ENCODE measurements around the gene AK4. TPM values are rescaled to one million over a fixed set of nuclear protein-coding genes. Genes with fewer than 3 reads are reported as not detected.

The AK4 gene
- total RNA-seq, 1 experiment from 2014 or later: 180 TPM

DNA sequence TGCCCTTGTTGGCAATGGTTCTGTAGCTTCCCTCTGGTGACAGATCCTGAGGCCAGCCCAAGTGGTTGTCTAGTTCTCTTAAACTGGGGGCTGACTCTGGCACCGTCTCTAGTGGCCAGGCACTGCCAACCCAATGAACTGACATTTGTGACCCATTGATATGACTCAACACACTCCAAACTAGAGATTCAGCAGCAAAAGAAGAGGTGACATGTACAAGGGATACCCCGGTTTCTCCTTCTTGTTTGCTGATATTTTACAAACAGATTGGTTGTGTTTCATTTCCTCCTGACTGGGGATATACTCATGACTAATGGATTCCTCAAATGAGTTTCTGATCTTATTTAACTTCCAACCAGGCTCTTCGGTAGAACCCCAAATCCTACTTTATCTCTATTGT is 95.5 kb downstream of the AK4 start:
- POLR2A ChIA-PET: no interaction called here
- no peaks in the 10 kb centered on the region for H3K36me3 Mint-ChIP-seq
- no peak for DNase-seq (ENCODE audit: low spot score)
- TF ChIP-seq NR3C1 (CRISPR knock-in tag; conservative IDR thresholded peaks at IDR 0.05; ENCODE audit: low read depth) (no peak), ATF1 (CRISPR knock-in tag; IDR thresholded peaks at IDR 0.05) (no peak), CREB1 (CRISPR knock-in tag; IDR thresholded peaks at IDR 0.05) (no peak), RELA (CRISPR knock-in tag; IDR thresholded peaks at IDR 0.05; ENCODE audit: borderline replicate concordance) (no peak), SOX15 (CRISPR knock-in tag; IDR thresholded peaks at IDR 0.05) (no peak), TCF7 (CRISPR knock-in tag; IDR thresholded peaks at IDR 0.05; ENCODE audit: low read depth) (no peak), NFYB (CRISPR knock-in tag; conservative IDR thresholded peaks at IDR 0.05; ENCODE audit: low read depth) (no peak)
- TF ChIP-seq, protein P1, sequence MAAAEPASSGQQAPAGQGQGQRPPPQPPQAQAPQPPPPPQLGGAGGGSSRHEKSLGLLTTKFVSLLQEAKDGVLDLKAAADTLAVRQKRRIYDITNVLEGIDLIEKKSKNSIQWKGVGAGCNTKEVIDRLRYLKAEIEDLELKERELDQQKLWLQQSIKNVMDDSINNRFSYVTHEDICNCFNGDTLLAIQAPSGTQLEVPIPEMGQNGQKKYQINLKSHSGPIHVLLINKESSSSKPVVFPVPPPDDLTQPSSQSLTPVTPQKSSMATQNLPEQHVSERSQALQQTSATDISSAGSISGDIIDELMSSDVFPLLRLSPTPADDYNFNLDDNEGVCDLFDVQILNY (CRISPR knock-in tag; IDR thresholded peaks at IDR 0.05): no peak
- TF ChIP-seq, protein P2, sequence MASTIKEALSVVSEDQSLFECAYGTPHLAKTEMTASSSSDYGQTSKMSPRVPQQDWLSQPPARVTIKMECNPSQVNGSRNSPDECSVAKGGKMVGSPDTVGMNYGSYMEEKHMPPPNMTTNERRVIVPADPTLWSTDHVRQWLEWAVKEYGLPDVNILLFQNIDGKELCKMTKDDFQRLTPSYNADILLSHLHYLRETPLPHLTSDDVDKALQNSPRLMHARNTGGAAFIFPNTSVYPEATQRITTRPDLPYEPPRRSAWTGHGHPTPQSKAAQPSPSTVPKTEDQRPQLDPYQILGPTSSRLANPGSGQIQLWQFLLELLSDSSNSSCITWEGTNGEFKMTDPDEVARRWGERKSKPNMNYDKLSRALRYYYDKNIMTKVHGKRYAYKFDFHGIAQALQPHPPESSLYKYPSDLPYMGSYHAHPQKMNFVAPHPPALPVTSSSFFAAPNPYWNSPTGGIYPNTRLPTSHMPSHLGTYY (CRISPR knock-in tag; IDR thresholded peaks at IDR 0.05): no peak
- TF ChIP-seq, protein P3, sequence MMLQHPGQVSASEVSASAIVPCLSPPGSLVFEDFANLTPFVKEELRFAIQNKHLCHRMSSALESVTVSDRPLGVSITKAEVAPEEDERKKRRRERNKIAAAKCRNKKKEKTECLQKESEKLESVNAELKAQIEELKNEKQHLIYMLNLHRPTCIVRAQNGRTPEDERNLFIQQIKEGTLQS (CRISPR knock-in tag; conservative IDR thresholded peaks at IDR 0.05): no peak
- TF ChIP-seq, protein P4, sequence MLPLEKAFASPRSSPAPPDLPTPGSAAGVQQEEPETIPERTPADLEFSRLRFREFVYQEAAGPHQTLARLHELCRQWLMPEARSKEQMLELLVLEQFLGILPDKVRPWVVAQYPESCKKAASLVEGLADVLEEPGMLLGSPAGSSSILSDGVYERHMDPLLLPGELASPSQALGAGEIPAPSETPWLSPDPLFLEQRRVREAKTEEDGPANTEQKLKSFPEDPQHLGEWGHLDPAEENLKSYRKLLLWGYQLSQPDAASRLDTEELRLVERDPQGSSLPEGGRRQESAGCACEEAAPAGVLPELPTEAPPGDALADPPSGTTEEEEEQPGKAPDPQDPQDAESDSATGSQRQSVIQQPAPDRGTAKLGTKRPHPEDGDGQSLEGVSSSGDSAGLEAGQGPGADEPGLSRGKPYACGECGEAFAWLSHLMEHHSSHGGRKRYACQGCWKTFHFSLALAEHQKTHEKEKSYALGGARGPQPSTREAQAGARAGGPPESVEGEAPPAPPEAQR (CRISPR knock-in tag; IDR thresholded peaks at IDR 0.05): no peak
- TF ChIP-seq, protein P5, sequence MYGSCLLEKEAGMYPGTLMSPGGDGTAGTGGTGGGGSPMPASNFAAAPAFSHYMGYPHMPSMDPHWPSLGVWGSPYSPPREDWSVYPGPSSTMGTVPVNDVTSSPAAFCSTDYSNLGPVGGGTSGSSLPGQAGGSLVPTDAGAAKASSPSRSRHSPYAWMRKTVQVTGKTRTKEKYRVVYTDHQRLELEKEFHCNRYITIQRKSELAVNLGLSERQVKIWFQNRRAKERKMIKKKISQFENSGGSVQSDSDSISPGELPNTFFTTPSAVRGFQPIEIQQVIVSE (CRISPR knock-in tag; IDR thresholded peaks at IDR 0.05; ENCODE audit: borderline replicate concordance): no peak
- H3K27ac Mint-ChIP-seq: no peak overlapping the region
- CTCF ChIA-PET: no interaction called here
- no peak overlapping the region for H3K4me3 Mint-ChIP-seq
- H3K27me3 Mint-ChIP-seq (ENCODE audit: low read depth): no peaks in the 10 kb centered on the region
- ATAC-seq: no peak
- no peaks in the 10 kb centered on the region for H3K4me1 Mint-ChIP-seq
- no peaks in the 10 kb centered on the region for H3K9me3 Mint-ChIP-seq

DNA sequence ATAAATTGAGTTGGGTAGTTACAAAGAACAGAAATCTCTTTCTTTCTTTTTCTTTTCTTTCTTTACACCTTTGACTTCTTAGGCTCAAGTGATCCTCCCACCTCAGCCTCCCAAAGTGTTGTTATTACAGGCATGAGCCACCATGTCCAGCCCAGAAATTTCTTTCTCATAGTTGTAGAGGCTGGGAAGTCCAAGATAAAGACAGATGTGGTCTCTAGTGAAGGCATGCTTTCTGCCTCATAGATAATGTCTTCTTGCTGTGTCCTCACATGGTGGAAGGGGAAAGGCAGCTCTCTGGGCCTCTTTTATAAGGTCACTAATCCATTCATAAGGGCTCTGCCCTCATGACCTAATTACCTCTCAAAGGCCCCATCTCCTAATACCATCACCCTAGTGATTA is 97.3 kb downstream of the AK4 start:
- H3K9me3 Mint-ChIP-seq: no peaks in the 10 kb centered on the region
- ChIA-PET CTCF (interaction anchor here (0.6 kb wide), 1 partner anchor 9 kb away, joined by 3 read pairs; no protein-coding TSS in a partner anchor), POLR2A (no interaction called here)
- no peaks in the 10 kb centered on the region for H3K4me1 Mint-ChIP-seq
- ATAC-seq: no peak
- no peak overlapping the region for H3K27ac Mint-ChIP-seq
- no peak overlapping the region for H3K4me3 Mint-ChIP-seq
- no peaks in the 10 kb centered on the region for H3K36me3 Mint-ChIP-seq
- no peak for DNase-seq (ENCODE audit: low spot score)
- no peaks in the 10 kb centered on the region for H3K27me3 Mint-ChIP-seq (ENCODE audit: low read depth)
- no peak for TF ChIP-seq ZNF121 (CRISPR knock-in tag; IDR thresholded peaks at IDR 0.05)
- TF ChIP-seq, protein P6, sequence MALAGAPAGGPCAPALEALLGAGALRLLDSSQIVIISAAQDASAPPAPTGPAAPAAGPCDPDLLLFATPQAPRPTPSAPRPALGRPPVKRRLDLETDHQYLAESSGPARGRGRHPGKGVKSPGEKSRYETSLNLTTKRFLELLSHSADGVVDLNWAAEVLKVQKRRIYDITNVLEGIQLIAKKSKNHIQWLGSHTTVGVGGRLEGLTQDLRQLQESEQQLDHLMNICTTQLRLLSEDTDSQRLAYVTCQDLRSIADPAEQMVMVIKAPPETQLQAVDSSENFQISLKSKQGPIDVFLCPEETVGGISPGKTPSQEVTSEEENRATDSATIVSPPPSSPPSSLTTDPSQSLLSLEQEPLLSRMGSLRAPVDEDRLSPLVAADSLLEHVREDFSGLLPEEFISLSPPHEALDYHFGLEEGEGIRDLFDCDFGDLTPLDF (CRISPR knock-in tag; IDR thresholded peaks at IDR 0.05): no peak
- no peak for TF ChIP-seq ZNF416 (CRISPR knock-in tag; IDR thresholded peaks at IDR 0.05)
- TF ChIP-seq, protein P1 (CRISPR knock-in tag; IDR thresholded peaks at IDR 0.05): no peak
- TF ChIP-seq GTF2I (CRISPR knock-in tag; conservative IDR thresholded peaks at IDR 0.05): no peak
- TF ChIP-seq, protein P3 (CRISPR knock-in tag; conservative IDR thresholded peaks at IDR 0.05): no peak
- no peak for TF ChIP-seq HMGA2 (CRISPR knock-in tag; IDR thresholded peaks at IDR 0.05)
- TF ChIP-seq CREB1 (CRISPR knock-in tag; IDR thresholded peaks at IDR 0.05): no peak
- TF ChIP-seq, protein P7, sequence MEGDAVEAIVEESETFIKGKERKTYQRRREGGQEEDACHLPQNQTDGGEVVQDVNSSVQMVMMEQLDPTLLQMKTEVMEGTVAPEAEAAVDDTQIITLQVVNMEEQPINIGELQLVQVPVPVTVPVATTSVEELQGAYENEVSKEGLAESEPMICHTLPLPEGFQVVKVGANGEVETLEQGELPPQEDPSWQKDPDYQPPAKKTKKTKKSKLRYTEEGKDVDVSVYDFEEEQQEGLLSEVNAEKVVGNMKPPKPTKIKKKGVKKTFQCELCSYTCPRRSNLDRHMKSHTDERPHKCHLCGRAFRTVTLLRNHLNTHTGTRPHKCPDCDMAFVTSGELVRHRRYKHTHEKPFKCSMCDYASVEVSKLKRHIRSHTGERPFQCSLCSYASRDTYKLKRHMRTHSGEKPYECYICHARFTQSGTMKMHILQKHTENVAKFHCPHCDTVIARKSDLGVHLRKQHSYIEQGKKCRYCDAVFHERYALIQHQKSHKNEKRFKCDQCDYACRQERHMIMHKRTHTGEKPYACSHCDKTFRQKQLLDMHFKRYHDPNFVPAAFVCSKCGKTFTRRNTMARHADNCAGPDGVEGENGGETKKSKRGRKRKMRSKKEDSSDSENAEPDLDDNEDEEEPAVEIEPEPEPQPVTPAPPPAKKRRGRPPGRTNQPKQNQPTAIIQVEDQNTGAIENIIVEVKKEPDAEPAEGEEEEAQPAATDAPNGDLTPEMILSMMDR (IDR thresholded peaks at IDR 0.05): no peak
- no peak for TF ChIP-seq ZNF263 (CRISPR knock-in tag; IDR thresholded peaks at IDR 0.05; ENCODE audit: low read depth)
- TF ChIP-seq MYBL2 (CRISPR knock-in tag; IDR thresholded peaks at IDR 0.05): no peak
- no peak for TF ChIP-seq ZNF317 (CRISPR knock-in tag; IDR thresholded peaks at IDR 0.05; ENCODE audit: borderline replicate concordance, low read depth)
- TF ChIP-seq GABPB1 (CRISPR knock-in tag; IDR thresholded peaks at IDR 0.05): no peak
- TF ChIP-seq, protein P8, sequence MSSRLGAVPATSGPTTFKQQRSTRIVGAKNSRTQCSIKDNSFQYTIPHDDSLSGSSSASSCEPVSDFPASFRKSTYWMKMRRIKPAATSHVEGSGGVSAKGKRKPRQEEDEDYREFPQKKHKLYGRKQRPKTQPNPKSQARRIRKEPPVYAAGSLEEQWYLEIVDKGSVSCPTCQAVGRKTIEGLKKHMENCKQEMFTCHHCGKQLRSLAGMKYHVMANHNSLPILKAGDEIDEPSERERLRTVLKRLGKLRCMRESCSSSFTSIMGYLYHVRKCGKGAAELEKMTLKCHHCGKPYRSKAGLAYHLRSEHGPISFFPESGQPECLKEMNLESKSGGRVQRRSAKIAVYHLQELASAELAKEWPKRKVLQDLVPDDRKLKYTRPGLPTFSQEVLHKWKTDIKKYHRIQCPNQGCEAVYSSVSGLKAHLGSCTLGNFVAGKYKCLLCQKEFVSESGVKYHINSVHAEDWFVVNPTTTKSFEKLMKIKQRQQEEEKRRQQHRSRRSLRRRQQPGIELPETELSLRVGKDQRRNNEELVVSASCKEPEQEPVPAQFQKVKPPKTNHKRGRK (CRISPR knock-in tag; IDR thresholded peaks at IDR 0.05; ENCODE audit: borderline replicate concordance): no peak
- no peak for TF ChIP-seq FOXP1 (CRISPR knock-in tag; IDR thresholded peaks at IDR 0.05; ENCODE audit: borderline replicate concordance)
- no peak for TF ChIP-seq KAT7 (CRISPR knock-in tag; IDR thresholded peaks at IDR 0.05; ENCODE audit: borderline replicate concordance)
- no peak for TF ChIP-seq FOXJ3 (CRISPR knock-in tag; IDR thresholded peaks at IDR 0.05; ENCODE audit: borderline replicate concordance)
